ENCODE results near the gene ARID1B. TPM values are rescaled to one million over a fixed set of nuclear protein-coding genes. Genes with fewer than 3 reads are reported as not detected.

The ARID1B gene
- total RNA-seq, 1 experiment from 2014 or later, result 24.2 TPM

DNA sequence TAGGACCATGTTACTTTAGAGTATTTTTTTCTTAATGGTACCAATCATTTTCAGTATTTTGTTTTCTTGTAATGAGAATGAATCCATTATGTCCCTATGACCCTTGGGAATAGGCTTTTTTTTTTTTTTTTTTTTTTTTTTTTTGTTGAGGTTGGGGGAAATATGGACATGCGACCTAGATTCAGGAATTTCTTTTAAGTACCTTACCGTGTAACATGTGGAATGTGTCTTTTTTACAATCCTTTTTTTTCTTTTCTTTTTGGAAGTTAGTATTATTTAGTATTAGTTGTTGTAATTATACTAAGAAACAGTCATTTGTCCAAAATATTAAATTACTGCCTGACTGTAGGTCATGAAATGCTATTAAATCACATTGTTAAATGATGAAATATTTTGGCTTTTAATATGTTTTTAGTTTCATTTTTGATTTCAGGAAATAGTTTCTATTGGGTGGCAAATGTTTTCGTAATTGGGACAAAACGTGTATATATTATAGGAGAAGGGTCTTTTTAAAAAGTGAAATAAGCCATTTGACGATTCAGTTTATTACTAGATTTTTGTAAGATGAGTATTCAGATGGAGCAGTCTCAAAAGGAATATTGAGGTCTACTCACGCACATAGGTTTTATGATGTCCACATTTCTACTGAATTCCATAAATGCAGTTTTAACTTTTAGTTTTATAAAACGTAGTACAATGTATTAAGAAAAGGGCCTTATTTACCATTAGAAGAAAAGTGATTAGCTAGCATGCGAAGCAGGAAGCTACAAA, 4.9 kb downstream of the ARID1B start:
- Histone ChIP-seq H3K9me3 (ENCODE audit: low read length) (no peaks in the 10 kb centered on the region), H3K79me2 (ENCODE audit: low read length) (peaks cover 87% of the 10 kb centered on the region), H3K4me3 (ENCODE audit: low read length) (peak overlapping the region; percentile 93), H3K9me2 (replicated peaks; ENCODE audit: low read length) (no peaks in the 10 kb centered on the region), H3K27ac (ENCODE audit: low read length) (peak overlapping the region; percentile 11; the same call in 1 of the 2 replicates), H3K27me3 (ENCODE audit: low read length) (no peaks in the 10 kb centered on the region), H3K36me3 (ENCODE audit: low read depth, low read length) (0 out of 2 replicates have a peak, but pooled peaks cover 5% of the 10 kb centered on the region), H3K4me1 (ENCODE audit: insufficient read depth, low read length) (peaks cover 19% of the 10 kb centered on the region), H3F3A (ENCODE audit: low read length, unreplicated experiment) (no peaks in the 10 kb centered on the region), H4K20me1 (ENCODE audit: low read length) (peaks cover 29% of the 10 kb centered on the region), H2AFZ (ENCODE audit: low read length) (no peak overlapping the region), H3K9ac (ENCODE audit: low read length) (peak overlapping the region; percentile 54), H3K4me2 (ENCODE audit: low read length) (peak overlapping the region; percentile 90)
- DNase-seq (no peak), ATAC-seq (no peak)
- TF ChIP-seq EZH2 (IDR thresholded peaks at IDR 0.05; ENCODE audit: low read length, unreplicated experiment) (no peak), EZH2phosphoT487 (IDR thresholded peaks at IDR 0.05; ENCODE audit: borderline replicate concordance, low read length) (no peak)
- TF ChIP-seq, protein P1, sequence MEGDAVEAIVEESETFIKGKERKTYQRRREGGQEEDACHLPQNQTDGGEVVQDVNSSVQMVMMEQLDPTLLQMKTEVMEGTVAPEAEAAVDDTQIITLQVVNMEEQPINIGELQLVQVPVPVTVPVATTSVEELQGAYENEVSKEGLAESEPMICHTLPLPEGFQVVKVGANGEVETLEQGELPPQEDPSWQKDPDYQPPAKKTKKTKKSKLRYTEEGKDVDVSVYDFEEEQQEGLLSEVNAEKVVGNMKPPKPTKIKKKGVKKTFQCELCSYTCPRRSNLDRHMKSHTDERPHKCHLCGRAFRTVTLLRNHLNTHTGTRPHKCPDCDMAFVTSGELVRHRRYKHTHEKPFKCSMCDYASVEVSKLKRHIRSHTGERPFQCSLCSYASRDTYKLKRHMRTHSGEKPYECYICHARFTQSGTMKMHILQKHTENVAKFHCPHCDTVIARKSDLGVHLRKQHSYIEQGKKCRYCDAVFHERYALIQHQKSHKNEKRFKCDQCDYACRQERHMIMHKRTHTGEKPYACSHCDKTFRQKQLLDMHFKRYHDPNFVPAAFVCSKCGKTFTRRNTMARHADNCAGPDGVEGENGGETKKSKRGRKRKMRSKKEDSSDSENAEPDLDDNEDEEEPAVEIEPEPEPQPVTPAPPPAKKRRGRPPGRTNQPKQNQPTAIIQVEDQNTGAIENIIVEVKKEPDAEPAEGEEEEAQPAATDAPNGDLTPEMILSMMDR (conservative IDR thresholded peaks at IDR 0.05; ENCODE audit: low read depth, low read length), result no peak
- POLR2A ChIA-PET (ENCODE audit: unreplicated experiment), result no interaction called here
- intact Hi-C loops (cut with micrococcal nuclease), result loop anchor here (5.0 kb wide), 3 partner anchors 85 to 400 kb away; no protein-coding TSS in a partner anchor
- no TSS peak for BruUV-seq (replicated peaks)
- CTCF ChIA-PET, result no interaction called here

GRCh38 chr6:156782691-156783320, 5.6 kb downstream of the ARID1B start:
- Histone ChIP-seq H4K20me1 (ENCODE audit: low read length) (peaks cover 29% of the 10 kb centered on the region), H3K4me3 (ENCODE audit: low read length) (peak overlapping the region; percentile 93), H3K79me2 (ENCODE audit: low read length) (peaks cover 94% of the 10 kb centered on the region), H3K36me3 (ENCODE audit: low read depth, low read length) (0 out of 2 replicates have a peak, but pooled peaks cover 5% of the 10 kb centered on the region), H3K4me1 (ENCODE audit: insufficient read depth, low read length) (peaks cover 19% of the 10 kb centered on the region), H3K27me3 (ENCODE audit: low read length) (no peaks in the 10 kb centered on the region), H3K9me3 (ENCODE audit: low read length) (no peaks in the 10 kb centered on the region), H3F3A (ENCODE audit: low read length, unreplicated experiment) (no peaks in the 10 kb centered on the region), H3K27ac (ENCODE audit: low read length) (0 out of 2 replicates have a peak overlapping the region, but pooled peaks have one; percentile 11), H2AFZ (ENCODE audit: low read length) (no peak overlapping the region), H3K9ac (ENCODE audit: low read length) (peak overlapping the region; percentile 54), H3K4me2 (ENCODE audit: low read length) (peak overlapping the region; percentile 90), H3K9me2 (replicated peaks; ENCODE audit: low read length) (no peaks in the 10 kb centered on the region)
- ChIA-PET POLR2A (ENCODE audit: unreplicated experiment) (no interaction called here), CTCF (no interaction called here)
- DNase-seq (no peak), ATAC-seq (no peak)
- intact Hi-C loops (cut with micrococcal nuclease), result loop anchor here (5.0 kb wide), 3 partner anchors 84 to 399 kb away; no protein-coding TSS in a partner anchor
- BruUV-seq (replicated peaks), result no TSS peak
- TF ChIP-seq, protein P1 (conservative IDR thresholded peaks at IDR 0.05; ENCODE audit: low read depth, low read length), result no peak
- no peak for TF ChIP-seq EZH2 (IDR thresholded peaks at IDR 0.05; ENCODE audit: low read length, unreplicated experiment)
- TF ChIP-seq EZH2phosphoT487 (IDR thresholded peaks at IDR 0.05; ENCODE audit: borderline replicate concordance, low read length), result no peak
